Endothelial cell of umbilical vein (primary cell): ENCODE data around the gene RAD18. TPM values are rescaled to one million over a fixed set of nuclear protein-coding genes. Genes with fewer than 3 reads are reported as not detected.

Source experiments
- BruUV-seq: library from RNA; stranded (reverse); fragments of 400-500 nt; replicated peaks from 2 replicates; lab custom pipeline; 2021; lab: Mats Ljungman, UMichigan
- CTCF ChIA-PET: fragments of 300-600, 350-600 bp; sonication (Branson Sonifier 250); formaldehyde crosslinking; loops from one replicate; lab custom pipeline; 2021; ENCODE audit warnings: antibody characterized with exemption, inconsistent platforms; lab: Charles Lee
- POLR2A ChIA-PET: fragments of 300-600, 350-600 bp; sonication (Branson Sonifier 250); formaldehyde crosslinking; loops from one replicate; lab custom pipeline; 2021; ENCODE audit warnings: antibody characterized with exemption, inconsistent platforms; lab: Charles Lee
- DNase-seq: peaks from one replicate; pipeline ENCODE4 v3.0.0-alpha.2; 2011; ENCODE audit warnings: low read depth, low spot score
- FAIRE-seq: peaks from 2 replicates; lab custom pipeline; 2011; peaks lifted over from hg19 to GRCh38; lab: Jason Lieb, UNC
- H2AFZ ChIP-seq: 2 replicates; pipeline ENCODE4 v1.6.0; 2012; ENCODE audit warnings: low read depth, low read length, control low read depth, inconsistent platforms
- H3K27ac ChIP-seq: 2 replicates; pipeline ENCODE4 v1.5.1; 2011; ENCODE audit warnings: low read depth, mild to moderate bottlenecking, control low read depth, low read length, moderate library complexity; ENCODE audit not compliant: insufficient read depth
- H3K27me3 ChIP-seq, 2 experiments: 2 replicates each; pipeline versions ENCODE4 v1.6.0 to v1.6.1; 2011; ENCODE audit warnings: low read length in 2 of 2, mixed read lengths in 1 of 2; ENCODE audit not compliant: control insufficient read depth in 2 of 2, insufficient read depth in 2 of 2
- H3K36me3 ChIP-seq, 2 experiments: 2 replicates in 1 of 2; 3 replicates in 1 of 2; pipeline ENCODE4 v1.5.1; 2011; ENCODE audit warnings: low read length in 2 of 2, mild to moderate bottlenecking in 1 of 2, moderate library complexity in 1 of 2; ENCODE audit not compliant: control insufficient read depth in 2 of 2, insufficient read depth in 2 of 2; ENCODE audit errors: extremely low read depth in 1 of 2
- H3K4me1 ChIP-seq: 3 replicates; pipeline ENCODE4 v1.5.1; 2011; ENCODE audit warnings: mild to moderate bottlenecking, low read length; ENCODE audit not compliant: control insufficient read depth, insufficient read depth; ENCODE audit errors: extremely low read depth
- H3K4me2 ChIP-seq: 2 replicates; pipeline ENCODE4 v1.6.1; 2011; ENCODE audit warnings: low read length, control low read depth, mixed read lengths; ENCODE audit not compliant: insufficient read depth
- H3K4me3 ChIP-seq, 3 experiments: fragments of 200-600 bp in 1 of 3; sonication (generic), shearing (Covaris generic) in 1 of 3; replicated peaks in 1 of 3; 2 replicates each; pipeline ENCODE4 v1.5.1; 2011 to 2016; ENCODE audit warnings: control low read depth in 3 of 3, low read length in 3 of 3, mild to moderate bottlenecking in 2 of 3, inconsistent platforms in 1 of 3, low read depth in 1 of 3, moderate library complexity in 1 of 3; ENCODE audit not compliant: insufficient read depth in 1 of 3
- H3K79me2 ChIP-seq: 2 replicates; pipeline ENCODE4 v1.6.0; 2012; ENCODE audit warnings: low read length, inconsistent platforms; ENCODE audit not compliant: control insufficient read depth, insufficient read depth
- H3K9ac ChIP-seq: replicated peaks from 2 replicates; pipeline ENCODE3; 2011; ENCODE audit warnings: low read length, control low read depth; ENCODE audit not compliant: insufficient read depth; ENCODE audit errors: extremely low read depth
- H3K9me1 ChIP-seq: replicated peaks from 3 replicates; pipeline ENCODE4 v1.6.0; 2011; ENCODE audit warnings: mild to moderate bottlenecking, low read length; ENCODE audit not compliant: control insufficient read depth, insufficient read depth; ENCODE audit errors: extremely low read depth
- H3K9me3 ChIP-seq: replicated peaks from 2 replicates; pipeline ENCODE4 v1.5.1; 2012; ENCODE audit warnings: low read length, inconsistent platforms; ENCODE audit not compliant: control insufficient read depth, insufficient read depth
- H4K20me1 ChIP-seq: replicated peaks from 2 replicates; pipeline ENCODE3; 2011; ENCODE audit warnings: mild to moderate bottlenecking, low read length; ENCODE audit not compliant: control insufficient read depth, insufficient read depth; ENCODE audit errors: extremely low read depth
- CTCF ChIP-seq, 2 donors: IDR thresholded peaks; 1 replicate in 1 of 2; 2 replicates in 1 of 2; pipeline ENCODE4 v1.5.1; 2011; ENCODE audit warnings: low read length in 2 of 2, mild to moderate bottlenecking in 2 of 2, moderate library complexity in 2 of 2, control low read depth in 1 of 2, inconsistent platforms in 1 of 2, low read depth in 1 of 2; ENCODE audit not compliant: insufficient read depth in 1 of 2; ENCODE audit errors: extremely low read depth in 1 of 2
- EZH2 ChIP-seq: IDR thresholded peaks from 2 replicates; pipeline ENCODE4 v1.6.1; 2012; ENCODE audit warnings: borderline replicate concordance, low read depth, mild to moderate bottlenecking, moderate library complexity, low read length, inconsistent platforms; ENCODE audit not compliant: severe bottlenecking
- FOS ChIP-seq: IDR thresholded peaks from 2 replicates; pipeline ENCODE4 v1.6.1; 2011; ENCODE audit warnings: mild to moderate bottlenecking, low read length, moderate library complexity, borderline replicate concordance; ENCODE audit not compliant: insufficient read depth
- GATA2 ChIP-seq: IDR thresholded peaks from 2 replicates; pipeline ENCODE4 v1.7.0; 2011; ENCODE audit warnings: low read depth, mild to moderate bottlenecking, moderate library complexity, mixed read lengths, low read length; ENCODE audit not compliant: insufficient read length, insufficient read depth
- JUN ChIP-seq: IDR thresholded peaks from 2 replicates; pipeline ENCODE4 v1.6.1; 2011; ENCODE audit warnings: borderline replicate concordance, low read depth; ENCODE audit not compliant: insufficient read length, insufficient read depth
- MAX ChIP-seq: IDR thresholded peaks from 2 replicates; pipeline ENCODE4 v1.6.1; 2011; ENCODE audit not compliant: insufficient read depth, insufficient read length
- MYC ChIP-seq: IDR thresholded peaks from one replicate; pipeline ENCODE4 v1.6.1; 2011; ENCODE audit warnings: mild to moderate bottlenecking, low read depth, low read length
- POLR2A ChIP-seq: IDR thresholded peaks from 2 replicates; pipeline ENCODE4 v1.6.1; 2012; ENCODE audit warnings: low read depth, mild to moderate bottlenecking, control low read depth, low read length
- POLR2AphosphoS5 ChIP-seq: IDR thresholded peaks from 2 replicates; pipeline ENCODE4 v1.6.1; 2012; ENCODE audit warnings: low read depth, mild to moderate bottlenecking, control low read depth, low read length, moderate library complexity; ENCODE audit not compliant: insufficient read depth
- dilution Hi-C: fragments of 300-500 bp; cut with MboI; formaldehyde crosslinking; loops from one replicate; pipeline ENCODE4 v1.15.0; 2019; ENCODE audit warnings: low sequenced_read_pairs; ENCODE audit not compliant: extremely low pct_ligation_motif_present
- intact Hi-C: fragments of 100-400 bp; cut with micrococcal nuclease; formaldehyde crosslinking; loops from one replicate; pipeline ENCODE4 v1.10.0; 2022
- polyA plus RNA-seq, 4 experiments: library from polyadenylated mRNA; depleted of rRNA in 3 of 4; stranded (reverse) in 3 of 4; unstranded in 1 of 4; fragments of >200 nt; gene quantifications; 2 replicates each; pipeline versions ENCODE4 v1.2.1 to v1.2.3, GENCODE V29; 2011 to 2012; ENCODE audit warnings: missing spikeins in 1 of 4
- total RNA-seq: library from RNA; stranded (reverse); gene quantifications from 2 replicates; pipeline ENCODE4 v1.2.3, GENCODE V29; 2021

RAD18 gene
- total and polyA plus RNA-seq, 2 donors (not counting 3 experiments of a cell fraction or from before 2014, with no cell fraction given), result 7.9 to 23.8 TPM

- H3K27ac ChIP-seq, result no peak overlapping the region
- TF ChIP-seq MAX, result no peak
- TF ChIP-seq MYC, result no peak
- no peak for TF ChIP-seq POLR2A
- no peak for TF ChIP-seq GATA2
- H4K20me1 ChIP-seq, result no peaks in the 10 kb centered on the region
- ChIA-PET CTCF (no interaction called here), POLR2A (no interaction called here)
- no peak overlapping the region for H2AFZ ChIP-seq
- H3K4me1 ChIP-seq, result no peaks in the 10 kb centered on the region
- no peak overlapping the region for H3K4me2 ChIP-seq
- H3K36me3 ChIP-seq, result no peaks in the 10 kb centered on the region
- H3K9ac ChIP-seq, result no peak overlapping the region
- BruUV-seq, result no TSS peak
- no peaks in the 10 kb centered on the region for H3K9me3 ChIP-seq
- intact Hi-C loops, result no loop called here
- H3K4me3 ChIP-seq, result no peak overlapping the region
- H3K79me2 ChIP-seq, result no peaks in the 10 kb centered on the region
- dilution Hi-C loops, result no loop called here
- no peak for DNase-seq
- no peaks in the 10 kb centered on the region for H3K9me1 ChIP-seq
- no peak for FAIRE-seq
- H3K27me3 ChIP-seq, result no peaks in the 10 kb centered on the region
Observed at GRCh38 chr3:8835385-8835784, 127.9 kb downstream of the RAD18 start.

- Histone ChIP-seq H3K4me2 (no peak overlapping the region), H4K20me1 (no peaks in the 10 kb centered on the region), H3K9ac (no peak overlapping the region), H3K9me3 (no peaks in the 10 kb centered on the region), H3K27ac (no peak overlapping the region), H3K9me1 (no peaks in the 10 kb centered on the region), H3K79me2 (no peaks in the 10 kb centered on the region), H3K36me3 (no peaks in the 10 kb centered on the region), H3K4me3 (no peak overlapping the region), H3K4me1 (no peaks in the 10 kb centered on the region), H2AFZ (no peak overlapping the region), H3K27me3 (no peaks in the 10 kb centered on the region)
- no peak for TF ChIP-seq GATA2
- no peak for TF ChIP-seq MAX
- no peak for TF ChIP-seq EZH2
- TF ChIP-seq POLR2AphosphoS5, result no peak
- no peak for TF ChIP-seq MYC
- no peak for TF ChIP-seq FOS
- TF ChIP-seq JUN, result no peak
- TF ChIP-seq CTCF (IDR thresholded peaks at IDR 0.05; ENCODE audit: extremely low read depth in 1 of 2, insufficient read depth in 1 of 2, low read depth in 1 of 2, low read length in 2 of 2), result no peak
- TF ChIP-seq POLR2A, result no peak
- intact Hi-C loops (no loop called here), dilution Hi-C loops (no loop called here)
- ChIA-PET POLR2A (no interaction called here), CTCF (no interaction called here)
- no peak for FAIRE-seq
- no TSS peak for BruUV-seq
- no peak for DNase-seq
Observed at GRCh38 chr3:8834974-8835373, 128.3 kb downstream of the RAD18 start.
